Activated T-cell treated with anti-CD3 and anti-CD28 coated beads, Interleukin-2, amount 50 U/mL, for 24 hours (primary cell): Measurements from ENCODE around the gene ATP6V1C2.

Experiments
- DNase-seq: peaks from one replicate; pipeline ENCODE4 v3.0.0-alpha.2; 2020
- H3K27ac Mint-ChIP-seq: 2 replicates; pipeline ENCODE4 v1.8.0; 2020; ENCODE audit warnings: mild to moderate bottlenecking, mixed read lengths
- H3K27me3 Mint-ChIP-seq: 2 replicates; pipeline ENCODE4 v1.8.0; 2020; ENCODE audit warnings: mixed read lengths
- H3K36me3 Mint-ChIP-seq: 2 replicates; pipeline ENCODE4 v1.8.0; 2020; ENCODE audit warnings: low read depth, mixed read lengths
- H3K4me1 Mint-ChIP-seq: 2 replicates; pipeline ENCODE4 v1.8.0; 2020; ENCODE audit warnings: low read depth, mixed read lengths
- H3K4me3 Mint-ChIP-seq: 2 replicates; pipeline ENCODE4 v1.8.0; 2020; ENCODE audit warnings: mild to moderate bottlenecking, moderate library complexity, mixed read lengths
- H3K9me3 Mint-ChIP-seq: 2 replicates; pipeline ENCODE4 v1.8.0; 2020; ENCODE audit warnings: mixed read lengths

The ATP6V1C2 gene

GRCh38 chr2:10770956-10771750 lies 49.7 kb downstream of the ATP6V1C2 start:
- no peaks in the 10 kb centered on the region for H3K36me3 Mint-ChIP-seq
- no peak overlapping the region for H3K27ac Mint-ChIP-seq
- no peak for DNase-seq
- H3K4me1 Mint-ChIP-seq: no peaks in the 10 kb centered on the region
- H3K27me3 Mint-ChIP-seq: no peaks in the 10 kb centered on the region
- no peaks in the 10 kb centered on the region for H3K9me3 Mint-ChIP-seq
- H3K4me3 Mint-ChIP-seq: no peak overlapping the region

- no peak overlapping the region for H3K27ac Mint-ChIP-seq
- DNase-seq: no peak
- no peaks in the 10 kb centered on the region for H3K4me1 Mint-ChIP-seq
- no peaks in the 10 kb centered on the region for H3K9me3 Mint-ChIP-seq
- H3K36me3 Mint-ChIP-seq: no peaks in the 10 kb centered on the region
- no peaks in the 10 kb centered on the region for H3K27me3 Mint-ChIP-seq
- no peak overlapping the region for H3K4me3 Mint-ChIP-seq
Measured at GRCh38 chr2:10771786-10772185, 50.4 kb downstream of the ATP6V1C2 start.

- no peak for DNase-seq
- H3K36me3 Mint-ChIP-seq: peaks cover 3% of the 10 kb centered on the region
- no peak overlapping the region for H3K27ac Mint-ChIP-seq
- no peaks in the 10 kb centered on the region for H3K27me3 Mint-ChIP-seq
- H3K9me3 Mint-ChIP-seq: no peaks in the 10 kb centered on the region
- H3K4me3 Mint-ChIP-seq: no peak overlapping the region
- H3K4me1 Mint-ChIP-seq: no peaks in the 10 kb centered on the region
Measured at GRCh38 chr2:10772201-10772867, 50.9 kb downstream of the ATP6V1C2 start.

- Mint-ChIP-seq H3K9me3 (no peaks in the 10 kb centered on the region), H3K27me3 (no peaks in the 10 kb centered on the region), H3K4me3 (no peak overlapping the region), H3K27ac (no peak overlapping the region), H3K4me1 (no peaks in the 10 kb centered on the region), H3K36me3 (peaks cover 7% of the 10 kb centered on the region)
- DNase-seq: no peak
Measured at GRCh38 chr2:10772868-10773215, 51.4 kb downstream of the ATP6V1C2 start.

- H3K36me3 Mint-ChIP-seq: peaks cover 14% of the 10 kb centered on the region
- H3K9me3 Mint-ChIP-seq: no peaks in the 10 kb centered on the region
- H3K4me1 Mint-ChIP-seq: no peaks in the 10 kb centered on the region
- no peak overlapping the region for H3K27ac Mint-ChIP-seq
- no peaks in the 10 kb centered on the region for H3K27me3 Mint-ChIP-seq
- DNase-seq: no peak
- H3K4me3 Mint-ChIP-seq: no peak overlapping the region
Measured at GRCh38 chr2:10773821-10774341, 52.5 kb downstream of the ATP6V1C2 start.

GRCh38 chr2:10774394-10774793 lies 53.0 kb downstream of the ATP6V1C2 start:
- Mint-ChIP-seq H3K27me3 (no peaks in the 10 kb centered on the region), H3K36me3 (peaks cover 16% of the 10 kb centered on the region), H3K27ac (no peak overlapping the region), H3K4me3 (no peak overlapping the region), H3K4me1 (no peaks in the 10 kb centered on the region), H3K9me3 (no peaks in the 10 kb centered on the region)
- no peak for DNase-seq

GRCh38 chr2:10775021-10775780 lies 53.8 kb downstream of the ATP6V1C2 start:
- no peaks in the 10 kb centered on the region for H3K27me3 Mint-ChIP-seq
- H3K4me3 Mint-ChIP-seq: no peak overlapping the region
- DNase-seq: no peak
- no peaks in the 10 kb centered on the region for H3K4me1 Mint-ChIP-seq
- no peak overlapping the region for H3K27ac Mint-ChIP-seq
- peaks cover 24% of the 10 kb centered on the region for H3K36me3 Mint-ChIP-seq
- H3K9me3 Mint-ChIP-seq: no peaks in the 10 kb centered on the region

- no peaks in the 10 kb centered on the region for H3K9me3 Mint-ChIP-seq
- no peaks in the 10 kb centered on the region for H3K4me1 Mint-ChIP-seq
- no peak overlapping the region for H3K4me3 Mint-ChIP-seq
- peaks cover 30% of the 10 kb centered on the region for H3K36me3 Mint-ChIP-seq
- DNase-seq: no peak
- H3K27me3 Mint-ChIP-seq: no peaks in the 10 kb centered on the region
- H3K27ac Mint-ChIP-seq: no peak overlapping the region
Measured at GRCh38 chr2:10775831-10776230, 54.4 kb downstream of the ATP6V1C2 start.

GRCh38 chr2:10776231-10776977 lies 55.0 kb downstream of the ATP6V1C2 start:
- no peak for DNase-seq
- Mint-ChIP-seq H3K4me1 (no peaks in the 10 kb centered on the region), H3K9me3 (no peaks in the 10 kb centered on the region), H3K27ac (no peak overlapping the region), H3K36me3 (peaks cover 36% of the 10 kb centered on the region), H3K4me3 (no peak overlapping the region), H3K27me3 (no peaks in the 10 kb centered on the region)

GRCh38 chr2:10777111-10777841 lies 55.8 kb downstream of the ATP6V1C2 start:
- Mint-ChIP-seq H3K36me3 (peaks cover 44% of the 10 kb centered on the region), H3K4me3 (no peak overlapping the region), H3K27me3 (no peaks in the 10 kb centered on the region), H3K27ac (no peak overlapping the region), H3K9me3 (no peaks in the 10 kb centered on the region), H3K4me1 (no peaks in the 10 kb centered on the region)
- DNase-seq: no peak

- DNase-seq: no peak
- H3K27ac Mint-ChIP-seq: no peak overlapping the region
- no peaks in the 10 kb centered on the region for H3K9me3 Mint-ChIP-seq
- peaks cover 52% of the 10 kb centered on the region for H3K36me3 Mint-ChIP-seq
- no peaks in the 10 kb centered on the region for H3K27me3 Mint-ChIP-seq
- no peak overlapping the region for H3K4me3 Mint-ChIP-seq
- no peaks in the 10 kb centered on the region for H3K4me1 Mint-ChIP-seq
Measured at GRCh38 chr2:10777842-10778723, 56.7 kb downstream of the ATP6V1C2 start.

- Mint-ChIP-seq H3K4me1 (no peaks in the 10 kb centered on the region), H3K4me3 (no peak overlapping the region), H3K9me3 (no peaks in the 10 kb centered on the region), H3K27ac (no peak overlapping the region), H3K27me3 (no peaks in the 10 kb centered on the region), H3K36me3 (peaks cover 59% of the 10 kb centered on the region)
- no peak for DNase-seq
Measured at GRCh38 chr2:10778724-10779115, 57.3 kb downstream of the ATP6V1C2 start.
